ENCODE data around the gene GTPBP10. TPM values are rescaled to one million over a fixed set of nuclear protein-coding genes. Genes with fewer than 3 reads are reported as not detected.
"Not testable (repeated sequence)": the region's sequence is repeated elsewhere in the genome, so short reads cannot be mapped to it uniquely, and the experiment has no call there.

The GTPBP10 gene
- total RNA-seq, 1 experiment from 2014 or later: 51.1 TPM

DNA sequence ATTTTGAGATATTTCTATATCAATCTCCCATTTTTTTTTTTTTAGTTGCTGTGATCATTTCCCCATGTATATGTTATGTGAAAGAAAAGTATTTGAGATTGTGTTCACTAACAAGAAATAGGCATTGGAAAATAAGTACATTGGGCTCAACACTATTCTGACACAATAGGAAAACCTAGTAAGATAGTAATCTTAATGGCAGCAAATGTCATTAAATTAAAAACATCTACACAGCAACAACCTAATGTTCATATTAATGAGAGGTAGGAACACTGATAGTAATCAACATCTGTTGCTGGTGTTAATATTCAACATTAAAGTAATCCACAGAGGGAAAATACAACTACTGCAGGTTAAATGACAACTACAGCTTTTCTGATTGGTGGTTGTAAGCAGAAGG lies 1.5 kb upstream of the GTPBP10 start:
- ChIA-PET CTCF (interaction anchor here (0.7 to 1.7 kb wide), 3 partner anchors 38 to 499 kb away, joined by 3 to 5 read pairs (median 3); partner anchors contain the start of gene CLDN12), POLR2A (interaction anchor here (0.7 to 2.4 kb wide), 4 partner anchors 58 to 133 kb away, joined by 3 to 18 read pairs (median 4); partner anchors contain the start of gene CLDN12)
- intact Hi-C loops (cut with micrococcal nuclease): no loop called here
- no peak overlapping the region for H3K27ac Mint-ChIP-seq (ENCODE audit: low read depth, unreplicated experiment)
- BruUV-seq (replicated peaks): no TSS peak
- H3K4me1 Mint-ChIP-seq (ENCODE audit: insufficient read depth, unreplicated experiment): peaks cover 15% of the 10 kb centered on the region
- no peak for DNase-seq (ENCODE audit: unreplicated experiment)
- H3K36me3 Mint-ChIP-seq (ENCODE audit: insufficient read depth, unreplicated experiment): no peaks in the 10 kb centered on the region
- TF ChIP-seq, protein P1, sequence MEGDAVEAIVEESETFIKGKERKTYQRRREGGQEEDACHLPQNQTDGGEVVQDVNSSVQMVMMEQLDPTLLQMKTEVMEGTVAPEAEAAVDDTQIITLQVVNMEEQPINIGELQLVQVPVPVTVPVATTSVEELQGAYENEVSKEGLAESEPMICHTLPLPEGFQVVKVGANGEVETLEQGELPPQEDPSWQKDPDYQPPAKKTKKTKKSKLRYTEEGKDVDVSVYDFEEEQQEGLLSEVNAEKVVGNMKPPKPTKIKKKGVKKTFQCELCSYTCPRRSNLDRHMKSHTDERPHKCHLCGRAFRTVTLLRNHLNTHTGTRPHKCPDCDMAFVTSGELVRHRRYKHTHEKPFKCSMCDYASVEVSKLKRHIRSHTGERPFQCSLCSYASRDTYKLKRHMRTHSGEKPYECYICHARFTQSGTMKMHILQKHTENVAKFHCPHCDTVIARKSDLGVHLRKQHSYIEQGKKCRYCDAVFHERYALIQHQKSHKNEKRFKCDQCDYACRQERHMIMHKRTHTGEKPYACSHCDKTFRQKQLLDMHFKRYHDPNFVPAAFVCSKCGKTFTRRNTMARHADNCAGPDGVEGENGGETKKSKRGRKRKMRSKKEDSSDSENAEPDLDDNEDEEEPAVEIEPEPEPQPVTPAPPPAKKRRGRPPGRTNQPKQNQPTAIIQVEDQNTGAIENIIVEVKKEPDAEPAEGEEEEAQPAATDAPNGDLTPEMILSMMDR (IDR thresholded peaks at IDR 0.05; ENCODE audit: unreplicated experiment): no peak
- no peaks in the 10 kb centered on the region for H3K27me3 Mint-ChIP-seq (ENCODE audit: insufficient read depth, unreplicated experiment)
- no peaks in the 10 kb centered on the region for H3K9me3 Mint-ChIP-seq (ENCODE audit: unreplicated experiment)
- H3K4me3 Mint-ChIP-seq (ENCODE audit: unreplicated experiment): peak overlapping the region; percentile 94

DNA sequence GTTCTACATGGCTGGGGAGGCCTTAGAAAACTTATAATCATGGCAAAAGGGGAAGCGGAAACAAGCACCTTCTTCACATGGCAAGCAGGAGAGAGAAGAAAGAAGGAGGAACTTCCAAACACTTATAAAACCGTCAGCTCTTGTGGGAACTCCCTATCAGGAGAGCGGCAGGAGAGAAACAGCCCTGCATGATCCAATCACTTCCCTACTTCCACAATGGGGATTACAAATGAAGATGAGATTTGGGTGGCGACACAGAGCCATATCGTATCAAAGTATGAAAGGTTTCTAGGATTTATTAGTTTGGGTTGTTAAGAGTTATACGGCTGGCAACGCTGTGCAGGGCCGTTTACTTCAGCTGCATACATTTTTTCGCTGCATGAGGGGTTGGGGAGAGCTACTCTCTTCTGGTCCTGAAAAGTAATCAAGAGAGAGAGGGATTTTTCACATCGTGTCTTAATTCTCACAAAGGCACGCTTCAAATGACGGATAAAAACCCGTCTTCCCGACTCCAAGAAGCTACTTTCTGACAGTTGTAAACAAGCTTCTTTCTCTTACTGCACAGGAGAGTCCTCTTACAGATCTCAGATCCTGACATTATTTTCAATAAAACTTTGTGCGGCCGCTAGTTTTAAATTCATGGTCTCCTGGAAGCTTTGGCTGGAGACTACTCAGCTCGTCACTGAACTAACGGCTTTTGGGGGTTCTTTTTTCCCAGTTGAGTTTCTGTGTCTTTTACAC lies 751 bp upstream of the GTPBP10 start:
- Mint-ChIP-seq H3K36me3 (ENCODE audit: insufficient read depth, unreplicated experiment) (peaks cover 3% of the 10 kb centered on the region), H3K27ac (ENCODE audit: low read depth, unreplicated experiment) (peak overlapping the region; percentile 95), H3K27me3 (ENCODE audit: insufficient read depth, unreplicated experiment) (no peaks in the 10 kb centered on the region), H3K4me3 (ENCODE audit: unreplicated experiment) (peak overlapping the region; percentile 94), H3K4me1 (ENCODE audit: insufficient read depth, unreplicated experiment) (peaks cover 17% of the 10 kb centered on the region), H3K9me3 (ENCODE audit: unreplicated experiment) (no peaks in the 10 kb centered on the region)
- ChIA-PET POLR2A (interaction anchor here (0.6 to 2.4 kb wide), 12 partner anchors 24 to 281 kb away, joined by 3 to 18 read pairs (median 3); partner anchors contain the start of gene CLDN12), CTCF (interaction anchor here (0.5 to 1.7 kb wide), 27 partner anchors 9 to 1942 kb away, joined by 3 to 15 read pairs (median 3); partner anchors contain the start of gene CLDN12)
- BruUV-seq (replicated peaks): TSS peak; percentile 68
- TF ChIP-seq, protein P1 (IDR thresholded peaks at IDR 0.05; ENCODE audit: unreplicated experiment): no peak
- intact Hi-C loops (cut with micrococcal nuclease): loop anchor here (1.0 kb wide), 2 partner anchors 58 to 80 kb away; partner anchors contain the start of gene CLDN12
- DNase-seq (ENCODE audit: unreplicated experiment): peak; percentile 2

DNA sequence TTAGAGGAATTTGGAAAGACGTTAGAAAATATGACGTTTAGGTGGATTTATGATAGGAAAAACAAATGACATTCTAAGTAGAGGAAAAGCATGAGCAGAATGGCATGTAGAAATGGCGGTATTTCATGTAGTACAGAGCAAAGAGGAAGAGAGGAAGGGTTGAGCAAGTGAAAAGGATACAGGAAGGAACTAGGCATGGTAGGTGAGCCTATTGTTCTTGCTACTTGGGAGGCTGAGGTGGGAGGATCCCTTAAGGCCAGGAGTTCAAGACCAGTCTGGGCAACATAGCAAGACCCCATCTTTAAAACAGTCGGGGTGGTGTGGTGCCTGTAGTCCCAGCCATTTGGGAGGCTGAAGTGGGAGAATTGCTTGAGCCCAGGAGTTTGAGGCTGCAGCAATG lies 1.2 kb downstream of the GTPBP10 start:
- no peak for DNase-seq (ENCODE audit: unreplicated experiment)
- H3K4me3 Mint-ChIP-seq (ENCODE audit: unreplicated experiment): peak overlapping the region; percentile 94
- H3K4me1 Mint-ChIP-seq (ENCODE audit: insufficient read depth, unreplicated experiment): peaks cover 20% of the 10 kb centered on the region
- TF ChIP-seq, protein P1 (IDR thresholded peaks at IDR 0.05; ENCODE audit: unreplicated experiment): no peak
- CTCF ChIA-PET: no interaction called here
- H3K27ac Mint-ChIP-seq (ENCODE audit: low read depth, unreplicated experiment): peak overlapping the region; percentile 95
- intact Hi-C loops (cut with micrococcal nuclease): no loop called here
- H3K9me3 Mint-ChIP-seq (ENCODE audit: unreplicated experiment): no peaks in the 10 kb centered on the region
- no peaks in the 10 kb centered on the region for H3K27me3 Mint-ChIP-seq (ENCODE audit: insufficient read depth, unreplicated experiment)
- BruUV-seq (replicated peaks): no TSS peak
- POLR2A ChIA-PET: interaction anchor here (0.6 to 0.8 kb wide), 8 partner anchors 13 to 1706 kb away, joined by 3 to 4 read pairs (median 3); partner anchors contain the start of genes CLDN12 and STEAP2
- H3K36me3 Mint-ChIP-seq (ENCODE audit: insufficient read depth, unreplicated experiment): peaks cover 12% of the 10 kb centered on the region

DNA sequence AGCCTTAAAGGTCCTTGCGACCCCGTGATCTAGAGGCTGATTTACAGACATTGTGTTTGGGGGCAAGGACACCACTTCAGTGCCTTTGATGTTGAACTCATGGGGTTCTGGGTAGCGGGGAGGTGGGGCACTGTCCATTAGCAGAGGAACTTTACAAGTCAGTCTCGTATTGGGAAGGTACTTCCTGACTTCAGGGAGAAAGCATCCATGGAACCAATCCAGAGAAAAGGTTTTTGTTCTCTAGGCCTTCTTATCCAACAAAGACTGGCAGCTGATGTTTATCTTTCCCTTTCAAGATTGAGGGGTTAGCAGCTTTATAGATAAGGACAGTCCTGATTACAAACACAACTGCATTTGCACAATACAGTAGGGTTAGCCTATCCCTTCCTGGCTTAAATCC lies 2.8 kb downstream of the GTPBP10 start:
- DNase-seq (ENCODE audit: unreplicated experiment): no peak
- no TSS peak for BruUV-seq (replicated peaks)
- TF ChIP-seq, protein P1 (IDR thresholded peaks at IDR 0.05; ENCODE audit: unreplicated experiment): no peak
- Mint-ChIP-seq H3K4me1 (ENCODE audit: insufficient read depth, unreplicated experiment) (peaks cover 20% of the 10 kb centered on the region), H3K36me3 (ENCODE audit: insufficient read depth, unreplicated experiment) (peaks cover 24% of the 10 kb centered on the region), H3K9me3 (ENCODE audit: unreplicated experiment) (no peaks in the 10 kb centered on the region), H3K27me3 (ENCODE audit: insufficient read depth, unreplicated experiment) (no peaks in the 10 kb centered on the region), H3K4me3 (ENCODE audit: unreplicated experiment) (no peak overlapping the region), H3K27ac (ENCODE audit: low read depth, unreplicated experiment) (no peak overlapping the region)
- POLR2A ChIA-PET: interaction anchor here (0.9 kb wide), 1 partner anchor 42 kb away, joined by 3 read pairs; no protein-coding TSS in a partner anchor
- intact Hi-C loops (cut with micrococcal nuclease): no loop called here
- CTCF ChIA-PET: no interaction called here

DNA sequence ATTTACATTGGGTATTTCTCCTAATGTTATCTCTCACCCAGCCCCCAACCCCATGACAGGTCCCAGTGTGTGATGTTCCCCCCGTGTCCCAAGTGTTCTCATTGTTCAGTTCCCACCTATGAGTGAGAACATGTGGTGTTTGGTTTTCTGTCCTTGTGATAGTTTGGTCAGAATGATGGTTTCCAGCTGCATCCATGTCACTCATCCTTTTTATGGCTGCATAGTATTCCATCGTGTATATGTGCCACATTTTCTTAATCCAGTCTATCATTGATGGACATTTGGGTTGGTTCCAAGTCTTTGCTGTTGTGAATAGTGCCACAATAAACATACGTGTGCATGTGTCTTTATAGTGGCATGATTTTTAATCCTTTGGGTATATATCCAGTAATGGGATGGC lies 3.5 kb downstream of the GTPBP10 start:
- H3K4me3 Mint-ChIP-seq (ENCODE audit: unreplicated experiment); DNase-seq (ENCODE audit: unreplicated experiment); CTCF ChIA-PET; BruUV-seq (replicated peaks); H3K27me3 Mint-ChIP-seq (ENCODE audit: insufficient read depth, unreplicated experiment); H3K27ac Mint-ChIP-seq (ENCODE audit: low read depth, unreplicated experiment); POLR2A ChIA-PET; H3K9me3 Mint-ChIP-seq (ENCODE audit: unreplicated experiment); intact Hi-C loops (cut with micrococcal nuclease): not testable (repeated sequence)
- Mint-ChIP-seq H3K36me3 (ENCODE audit: insufficient read depth, unreplicated experiment) (peaks cover 32% of the 10 kb centered on the region), H3K4me1 (ENCODE audit: insufficient read depth, unreplicated experiment) (peaks cover 20% of the 10 kb centered on the region)
